HG02678 (cell line): ENCODE measurements around the gene NAIF1.
"Not testable (repeated sequence)": the region's sequence is repeated elsewhere in the genome, so short reads cannot be mapped to it uniquely, and the experiment has no call there.

Source experiments
- ATAC-seq: cut with Tn5 transposase; IDR thresholded peaks from one replicate; pipeline ENCODE4 v1.9.1; 2021; ENCODE audit warnings: mild to moderate bottlenecking, moderate library complexity; ENCODE audit not compliant: unreplicated experiment

NAIF1 gene

DNA sequence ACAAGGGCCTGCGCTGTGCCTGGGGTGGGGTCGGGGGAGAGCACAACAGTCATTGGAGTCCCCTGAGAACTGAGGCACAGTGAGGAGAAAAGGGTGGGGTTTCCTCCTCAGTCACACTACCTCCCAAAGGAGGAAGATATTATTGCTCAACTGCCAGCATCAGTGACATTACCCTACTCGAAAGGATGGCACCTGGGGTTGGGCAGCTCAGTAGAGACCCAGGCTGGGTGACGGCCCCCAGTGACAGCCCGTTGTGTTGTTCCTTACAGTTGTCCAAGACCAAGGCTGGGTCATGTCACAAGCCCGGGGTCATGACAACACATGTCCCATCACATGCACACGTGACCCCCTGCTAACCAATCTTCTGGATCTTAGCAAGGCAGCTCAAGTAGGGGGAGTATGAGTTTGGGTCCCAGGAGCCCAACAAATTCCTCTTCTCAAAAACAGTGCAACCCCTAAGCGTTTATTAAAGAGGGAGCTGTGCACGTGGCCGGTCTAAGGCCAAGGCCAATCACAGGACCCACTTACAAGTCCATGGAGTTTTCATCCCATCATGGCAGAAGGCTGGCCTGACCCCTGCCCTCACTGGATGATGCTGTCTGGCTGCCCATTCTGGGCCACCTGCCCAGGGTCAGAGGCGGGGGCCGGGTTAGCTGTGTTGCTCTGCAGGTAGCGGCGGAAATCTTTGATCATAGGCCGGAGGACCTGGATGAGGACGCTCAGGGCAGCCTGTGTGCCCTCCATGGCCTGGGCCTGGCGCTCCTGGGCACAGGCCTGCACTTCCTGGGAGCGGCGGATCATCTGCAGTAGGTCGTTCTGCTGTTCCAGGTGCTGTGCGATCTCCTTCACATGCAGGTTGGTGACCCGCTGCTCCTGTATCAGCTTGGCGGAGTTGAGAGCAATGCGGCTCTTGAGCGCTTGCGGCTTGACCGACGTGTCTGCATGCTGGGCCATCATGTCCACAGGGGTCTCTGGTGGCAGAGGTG lies 4.0 kb downstream of the NAIF1 start:
- no peak for ATAC-seq

- no peak for ATAC-seq
These were observed 4.8 kb downstream of the NAIF1 start for GRCh38 chr9:128062279-128062678.

GRCh38 chr9:128061275-128061960 lies 5.7 kb downstream of the NAIF1 start:
- ATAC-seq, result no peak

DNA sequence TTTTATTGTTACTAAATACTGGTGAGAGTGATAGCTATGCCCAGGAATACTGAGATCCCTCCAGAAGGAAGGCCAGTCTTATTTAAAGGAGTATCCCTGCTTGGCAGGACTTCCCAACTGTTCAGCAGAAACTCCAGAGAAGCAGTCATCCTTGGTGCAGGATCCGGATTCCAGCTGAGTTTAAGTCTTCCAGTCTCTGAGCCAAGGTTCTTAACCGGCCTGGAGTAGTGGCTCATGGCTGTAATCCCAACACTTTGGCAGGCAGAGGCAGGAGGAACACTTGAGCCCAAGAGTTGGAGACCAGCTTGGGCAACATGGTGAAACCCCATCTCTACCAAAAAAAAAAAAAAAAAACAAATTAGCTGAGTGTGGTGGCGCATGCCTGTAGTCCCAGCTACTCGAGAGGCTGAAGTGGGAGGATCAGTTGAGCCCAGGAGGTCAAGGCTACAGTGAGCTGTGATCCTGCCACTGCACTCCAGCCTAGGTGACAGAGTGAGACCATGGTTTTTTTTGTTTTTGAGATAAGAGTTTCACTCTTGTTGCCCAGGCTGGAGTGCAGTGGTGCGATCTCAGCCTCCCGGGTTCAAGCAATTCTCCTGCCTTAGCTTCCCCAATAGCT lies 7.6 kb downstream of the NAIF1 start:
- ATAC-seq, result no peak

DNA sequence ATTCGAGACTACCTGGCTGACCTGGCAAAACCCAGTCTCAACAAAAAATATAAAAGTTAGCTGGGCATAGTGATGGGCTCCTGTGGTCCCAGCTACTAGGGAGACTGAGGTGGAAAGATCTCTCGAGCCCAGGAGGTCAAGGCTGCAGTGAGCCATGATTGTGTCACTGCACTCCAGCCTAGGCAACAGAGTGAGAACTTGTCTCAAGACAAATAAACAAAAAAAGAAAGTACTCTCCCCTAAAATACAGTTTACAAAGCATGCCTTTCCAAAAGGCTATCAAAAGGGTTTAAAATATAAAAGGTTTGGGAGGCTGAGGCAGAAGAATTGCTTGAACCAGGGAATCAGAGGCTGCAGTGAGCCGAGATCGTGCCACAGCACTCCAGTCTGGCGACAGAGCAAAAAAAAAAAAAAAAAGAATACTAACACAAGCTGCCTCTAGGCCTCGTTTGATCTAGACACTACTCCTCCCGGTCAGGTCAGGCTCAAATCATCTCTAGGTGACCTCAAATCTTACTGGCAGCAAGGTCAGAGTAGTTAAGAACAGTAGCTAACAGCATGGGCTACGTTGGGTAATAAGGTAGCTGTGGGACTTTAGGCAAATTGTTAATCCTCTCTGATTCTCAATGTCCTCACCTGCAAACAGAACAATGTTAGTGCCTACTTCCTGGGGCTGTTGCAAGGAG lies 9.3 kb downstream of the NAIF1 start:
- no peak for ATAC-seq

- ATAC-seq, result no peak
These were observed 10.0 kb downstream of the NAIF1 start for GRCh38 chr9:128056887-128057723.

DNA sequence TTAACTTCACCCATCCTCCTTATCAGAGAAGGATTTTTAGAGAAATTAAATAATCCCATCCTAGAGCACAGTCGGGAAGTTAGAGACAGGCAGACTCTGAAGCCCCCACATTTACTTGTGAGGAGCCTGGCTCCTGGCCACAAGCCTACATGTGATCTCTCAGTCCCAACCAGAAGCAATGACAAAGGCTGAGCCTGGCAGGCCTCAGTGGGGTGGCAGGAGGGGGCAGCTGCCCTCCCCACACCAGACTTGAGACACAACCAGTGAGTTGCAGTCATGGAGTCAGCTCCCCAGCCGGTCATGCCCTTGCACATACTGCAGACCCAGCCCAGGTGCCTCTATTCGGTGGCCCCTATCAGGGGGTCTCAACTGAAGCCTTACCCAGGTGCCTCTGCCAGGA lies 11.0 kb downstream of the NAIF1 start:
- no peak for ATAC-seq

GRCh38 chr9:128055344-128056040 lies 11.6 kb downstream of the NAIF1 start:
- ATAC-seq, result no peak

DNA sequence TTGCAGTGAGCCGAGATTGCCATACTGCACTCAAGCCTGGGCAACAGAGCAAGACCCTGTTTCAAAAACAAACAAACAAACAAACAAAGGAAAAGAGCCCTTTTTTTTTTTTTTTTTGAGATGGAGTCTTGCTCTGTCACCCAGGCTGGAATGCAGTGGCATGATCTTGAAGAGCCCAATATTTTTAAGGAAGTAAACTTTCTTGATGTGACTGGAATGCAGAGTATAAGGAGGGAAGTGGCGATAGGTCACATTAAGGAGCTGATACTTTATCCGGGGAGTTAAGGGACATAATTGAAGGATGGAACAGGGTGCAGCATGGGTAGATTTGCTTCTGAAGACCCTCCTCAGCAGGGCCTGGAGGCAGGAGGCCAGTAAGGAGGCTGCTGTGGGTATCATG lies 13.0 kb downstream of the NAIF1 start:
- ATAC-seq, result no peak

GRCh38 chr9:128053560-128053959 lies 13.6 kb downstream of the NAIF1 start:
- no peak for ATAC-seq

DNA sequence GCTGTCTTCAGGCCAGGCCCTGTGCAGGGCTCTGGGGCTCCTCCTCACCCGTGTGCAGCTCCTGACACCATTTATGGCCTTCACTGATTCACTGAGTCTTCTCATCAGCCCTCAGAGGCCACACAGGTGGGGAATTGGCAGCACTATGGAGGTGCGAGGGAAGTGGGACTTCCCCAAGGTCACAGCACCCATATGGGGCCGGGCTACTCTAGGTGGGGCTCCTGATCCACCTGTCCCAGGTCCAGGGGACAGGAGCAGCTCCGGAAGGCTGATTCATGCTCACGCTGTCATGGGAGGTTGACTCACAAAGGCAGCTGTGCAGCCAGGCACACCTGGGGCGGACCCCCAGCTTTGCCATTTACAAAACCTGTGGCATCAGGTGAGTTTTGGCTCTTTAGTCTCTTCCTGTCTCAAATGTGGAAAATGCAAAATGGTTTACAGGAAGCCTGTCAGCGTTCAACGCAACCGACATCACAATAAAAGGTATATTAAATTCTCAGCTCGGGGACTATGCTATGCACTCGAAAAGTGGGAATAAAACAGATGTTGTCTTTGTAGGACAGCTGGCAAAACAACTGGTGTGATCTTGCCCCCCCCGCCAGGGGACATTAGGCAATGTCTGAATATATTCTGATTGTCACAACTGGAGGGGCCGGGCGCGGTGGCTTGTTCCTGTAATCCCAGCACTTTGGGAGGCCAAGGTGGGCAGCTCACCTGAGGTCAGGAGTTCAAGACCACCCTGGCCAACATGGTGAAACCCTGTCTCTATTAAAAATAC lies 15.0 kb downstream of the NAIF1 start:
- ATAC-seq, result no peak

DNA sequence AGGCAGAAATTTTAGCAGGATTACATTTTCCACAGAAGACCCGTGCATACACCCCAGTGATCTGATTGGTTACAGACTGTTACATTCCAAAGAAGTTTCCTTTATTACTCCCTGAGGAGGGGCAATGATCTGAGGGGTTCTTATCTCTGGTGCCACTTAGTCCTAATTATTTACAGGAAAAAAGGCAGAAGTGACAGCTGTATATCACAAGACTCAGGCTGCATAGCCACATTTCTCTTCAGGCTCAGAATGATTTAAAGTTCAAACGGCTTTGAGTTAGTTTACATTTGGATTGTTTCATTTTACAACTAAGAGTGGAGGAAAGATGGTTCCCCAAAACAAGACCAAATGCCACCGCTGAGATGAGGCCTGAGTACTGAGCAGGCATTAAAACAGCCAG lies 17.3 kb downstream of the NAIF1 start:
- ATAC-seq, result no peak

DNA sequence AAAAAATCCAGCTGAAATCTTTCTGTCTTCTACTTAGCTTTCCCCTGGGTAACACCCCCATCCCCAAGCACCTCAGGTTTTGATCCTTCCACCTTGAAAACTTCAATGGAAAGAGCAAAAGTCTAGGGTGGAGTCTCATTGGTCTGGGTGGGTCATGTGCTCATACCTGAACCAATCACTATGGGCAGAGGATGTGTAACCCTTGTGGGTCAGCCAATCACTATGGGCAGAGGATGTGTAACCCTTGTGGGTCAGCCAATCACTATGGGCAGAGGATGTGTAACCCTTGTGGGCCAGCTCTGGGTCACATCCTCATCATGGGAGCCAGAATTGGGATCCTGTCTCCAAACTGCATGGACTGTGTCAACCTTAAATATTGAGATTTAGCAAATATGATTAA lies 18.5 kb downstream of the NAIF1 start:
- ATAC-seq, result no peak

- ATAC-seq, result no peak
These were observed 19.9 kb downstream of the NAIF1 start for GRCh38 chr9:128047231-128047630.

DNA sequence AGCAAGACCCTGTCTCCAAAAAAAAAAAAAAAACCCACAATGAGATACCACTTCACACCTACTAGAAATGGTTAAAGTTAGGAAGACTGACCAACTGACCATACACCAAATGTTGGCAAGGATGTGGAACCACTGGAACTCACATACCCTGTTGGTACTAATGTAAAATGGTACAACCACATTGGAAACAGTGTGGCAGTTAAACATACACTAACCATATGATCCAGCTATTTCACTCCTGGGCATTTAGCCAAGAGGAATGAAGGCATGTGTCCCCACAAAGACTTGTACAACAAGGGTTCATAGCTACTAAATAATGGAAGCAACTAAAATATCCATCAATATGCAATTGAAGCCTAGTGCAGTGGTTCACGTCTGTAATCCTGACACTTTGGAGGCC lies 21.3 kb downstream of the NAIF1 start:
- no peak for ATAC-seq

- ATAC-seq, result not testable (repeated sequence)
These were observed 21.7 kb downstream of the NAIF1 start for GRCh38 chr9:128045409-128045808.

DNA sequence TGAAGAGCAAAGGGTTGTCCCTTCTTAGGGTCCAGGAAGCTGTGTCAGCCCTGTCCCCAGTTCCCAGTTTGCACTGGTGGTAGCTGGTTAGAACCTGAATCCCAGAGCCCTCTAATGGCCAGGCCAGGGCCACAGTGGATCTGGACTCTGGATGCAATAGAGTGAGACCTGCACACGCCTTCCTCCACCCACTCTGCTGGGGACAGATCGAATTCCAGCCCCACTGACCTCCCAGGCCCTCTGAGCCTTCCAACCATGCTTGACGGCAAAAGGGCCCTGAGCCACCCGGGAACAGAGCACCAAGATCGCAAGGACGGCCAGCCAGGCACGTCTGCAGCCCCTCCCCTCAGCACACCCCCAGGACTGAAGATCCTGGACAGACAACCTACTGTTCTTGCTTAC lies 23.7 kb downstream of the NAIF1 start:
- no peak for ATAC-seq

DNA sequence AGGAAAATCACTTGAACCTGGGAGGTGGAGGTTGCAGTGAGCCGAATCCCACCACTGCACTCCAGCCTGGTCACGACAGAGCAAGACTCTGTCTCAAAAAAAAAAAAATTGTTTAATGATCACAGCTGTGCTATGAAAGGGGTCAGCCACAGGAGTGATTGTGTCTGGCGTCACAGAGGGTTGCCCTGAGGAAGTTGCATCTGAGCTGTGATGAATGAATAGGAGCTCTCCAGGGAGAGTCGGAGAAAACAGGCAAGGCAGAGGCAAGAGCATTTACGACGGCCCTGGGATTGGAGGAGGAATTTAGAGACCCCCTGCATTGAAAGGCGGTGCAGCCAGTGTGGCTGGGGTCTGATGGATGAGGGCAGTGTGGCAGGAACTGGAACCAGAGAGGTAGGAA lies 25.1 kb downstream of the NAIF1 start:
- no peak for ATAC-seq

GRCh38 chr9:128040783-128041182 lies 26.3 kb downstream of the NAIF1 start:
- not testable (repeated sequence) for ATAC-seq
